ENCODE measurements around the gene RAB40A. TPM values are rescaled to one million over a fixed set of nuclear protein-coding genes. Genes with fewer than 3 reads are reported as not detected.

The RAB40A gene
- total RNA-seq, 1 donor from 2014 or later, result 1.5 TPM

DNA sequence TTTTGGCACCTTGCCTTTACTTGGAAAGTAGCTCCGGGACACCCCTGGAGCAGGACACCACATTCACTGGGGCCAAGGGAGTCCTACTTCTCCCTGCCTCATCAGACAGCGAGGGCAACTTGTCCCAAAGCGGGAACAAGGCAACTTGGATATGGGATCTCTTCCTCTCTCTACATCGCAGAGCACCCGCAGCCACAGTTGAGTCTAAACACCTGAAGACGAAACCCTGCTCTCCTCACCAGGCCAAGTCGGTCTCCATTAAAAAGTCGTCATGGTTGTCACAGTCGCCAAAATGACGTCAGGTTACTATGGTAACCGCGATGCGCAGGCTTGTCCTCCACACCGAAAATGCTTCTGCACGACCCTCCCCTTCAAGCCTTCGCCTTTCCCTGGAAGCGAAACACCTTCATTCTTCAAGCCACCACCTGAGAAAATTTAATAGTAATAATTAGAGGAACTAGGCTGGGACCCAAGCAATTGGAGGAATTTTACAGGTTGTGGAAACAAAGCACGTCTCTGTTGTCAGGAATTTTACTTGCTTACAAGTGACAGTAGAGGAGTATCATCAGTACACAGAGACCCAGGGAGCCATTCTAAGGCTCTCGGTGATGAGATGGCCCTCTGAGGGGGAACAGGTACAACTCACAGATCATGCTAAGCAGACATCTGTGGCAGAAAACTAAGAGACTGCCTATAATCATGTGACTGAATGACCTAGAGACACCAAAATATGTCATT, 35.6 kb upstream of the RAB40A start:
- H3K4me1 ChIP-seq, result no peaks in the 10 kb centered on the region

GRCh38 chrX:103552236-103552635, 32.9 kb upstream of the RAB40A start:
- H3K27me3 ChIP-seq, result no peaks in the 10 kb centered on the region
- DNase-seq (ENCODE audit: low spot score in 2 of 2), result no peak
- TF ChIP-seq, protein P1, sequence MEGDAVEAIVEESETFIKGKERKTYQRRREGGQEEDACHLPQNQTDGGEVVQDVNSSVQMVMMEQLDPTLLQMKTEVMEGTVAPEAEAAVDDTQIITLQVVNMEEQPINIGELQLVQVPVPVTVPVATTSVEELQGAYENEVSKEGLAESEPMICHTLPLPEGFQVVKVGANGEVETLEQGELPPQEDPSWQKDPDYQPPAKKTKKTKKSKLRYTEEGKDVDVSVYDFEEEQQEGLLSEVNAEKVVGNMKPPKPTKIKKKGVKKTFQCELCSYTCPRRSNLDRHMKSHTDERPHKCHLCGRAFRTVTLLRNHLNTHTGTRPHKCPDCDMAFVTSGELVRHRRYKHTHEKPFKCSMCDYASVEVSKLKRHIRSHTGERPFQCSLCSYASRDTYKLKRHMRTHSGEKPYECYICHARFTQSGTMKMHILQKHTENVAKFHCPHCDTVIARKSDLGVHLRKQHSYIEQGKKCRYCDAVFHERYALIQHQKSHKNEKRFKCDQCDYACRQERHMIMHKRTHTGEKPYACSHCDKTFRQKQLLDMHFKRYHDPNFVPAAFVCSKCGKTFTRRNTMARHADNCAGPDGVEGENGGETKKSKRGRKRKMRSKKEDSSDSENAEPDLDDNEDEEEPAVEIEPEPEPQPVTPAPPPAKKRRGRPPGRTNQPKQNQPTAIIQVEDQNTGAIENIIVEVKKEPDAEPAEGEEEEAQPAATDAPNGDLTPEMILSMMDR (IDR thresholded peaks at IDR 0.05), result no peak
- H3K4me1 ChIP-seq, result no peaks in the 10 kb centered on the region
- no peak overlapping the region for H3K27ac ChIP-seq
- no peaks in the 10 kb centered on the region for H3K9me3 ChIP-seq
- intact Hi-C loops (cut with DNase I), result no loop called here
- H3K4me3 ChIP-seq, result no peak overlapping the region
- no peaks in the 10 kb centered on the region for H3K36me3 ChIP-seq

More for the DNA sequence above, 35.6 kb upstream of the RAB40A start:
- Histone ChIP-seq H3K27ac (no peak overlapping the region), H3K36me3 (no peaks in the 10 kb centered on the region), H3K4me3 (peak overlapping the region; percentile 20 to 52), H3K9me3 (no peaks in the 10 kb centered on the region), H3K27me3 (no peaks in the 10 kb centered on the region)
- TF ChIP-seq, protein P1 (IDR thresholded peaks at IDR 0.05), result no peak
- intact Hi-C loops (cut with DNase I), result no loop called here
- DNase-seq (ENCODE audit: low spot score in 2 of 2), result no peak

DNA sequence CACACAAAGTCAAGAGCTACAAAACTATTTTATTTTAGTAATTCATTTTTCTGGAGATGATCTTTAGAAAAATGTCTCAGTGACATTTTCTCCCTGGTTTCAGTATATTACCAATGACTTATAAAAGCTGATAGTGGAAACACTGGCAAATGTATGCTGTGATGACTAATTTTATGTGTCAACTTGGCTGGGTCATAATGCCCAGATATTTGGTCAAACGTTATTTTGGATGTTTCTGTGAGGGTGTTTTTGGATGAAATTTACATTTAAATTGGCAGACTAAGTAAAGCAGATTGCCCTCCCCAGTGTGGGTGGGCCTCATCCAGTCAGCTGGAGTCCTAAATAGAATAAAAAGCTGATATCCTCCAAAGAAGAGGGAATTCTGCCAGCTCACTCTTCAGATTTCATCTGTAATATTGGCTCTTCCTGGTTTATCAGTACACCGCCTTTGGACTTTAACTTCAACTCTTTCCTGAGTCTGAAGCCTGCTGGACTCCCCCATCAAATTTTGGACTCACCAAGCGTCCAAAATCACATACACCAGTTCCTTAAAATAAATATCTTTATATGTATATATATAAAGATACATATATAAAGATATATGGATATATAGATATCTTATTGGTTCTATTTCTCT, 31.2 kb upstream of the RAB40A start:
- Histone ChIP-seq H3K27ac (no peak overlapping the region), H3K27me3 (no peaks in the 10 kb centered on the region), H3K4me1 (no peaks in the 10 kb centered on the region), H3K4me3 (no peak overlapping the region), H3K36me3 (no peaks in the 10 kb centered on the region), H3K9me3 (no peaks in the 10 kb centered on the region)
- DNase-seq (ENCODE audit: low spot score in 2 of 2), result no peak
- intact Hi-C loops (cut with DNase I), result no loop called here
- TF ChIP-seq, protein P1 (IDR thresholded peaks at IDR 0.05), result no peak

DNA sequence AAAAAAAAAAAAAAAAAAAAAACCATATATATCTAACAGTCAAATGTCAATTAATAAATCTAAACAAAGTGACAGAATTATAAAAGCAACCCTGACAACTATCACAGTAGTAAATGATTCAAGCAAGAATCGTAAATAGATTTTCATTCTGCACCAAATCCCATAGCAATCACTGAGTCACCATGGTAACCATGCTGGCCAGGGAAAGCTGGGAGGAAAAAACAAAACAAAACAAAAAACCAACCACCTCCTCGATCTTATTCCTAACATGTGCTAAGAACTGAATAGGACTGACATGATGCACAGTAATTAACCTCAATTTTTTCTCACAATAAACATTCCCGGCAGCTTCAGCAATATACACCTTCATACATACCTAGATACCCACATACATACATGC, 30.6 kb upstream of the RAB40A start:
- no peak for DNase-seq (ENCODE audit: low spot score in 2 of 2)
- Histone ChIP-seq H3K9me3 (no peaks in the 10 kb centered on the region), H3K36me3 (no peaks in the 10 kb centered on the region), H3K27me3 (no peaks in the 10 kb centered on the region), H3K4me3 (no peak overlapping the region), H3K27ac (no peak overlapping the region), H3K4me1 (no peaks in the 10 kb centered on the region)
- TF ChIP-seq, protein P1 (IDR thresholded peaks at IDR 0.05), result no peak
- intact Hi-C loops (cut with DNase I), result no loop called here

- Histone ChIP-seq H3K4me1 (peaks cover 0 to 14% of the 10 kb centered on the region in 2 donors), H3K9me3 (no peaks in the 10 kb centered on the region), H3K27ac (peak overlapping the region; percentile 72 to 80), H3K4me3 (no peak overlapping the region), H3K36me3 (no peaks in the 10 kb centered on the region), H3K27me3 (no peaks in the 10 kb centered on the region)
- DNase-seq (ENCODE audit: low spot score in 2 of 2), result no peak
- intact Hi-C loops (cut with DNase I), result no loop called here
- TF ChIP-seq, protein P1 (IDR thresholded peaks at IDR 0.05), result no peak
Observed at GRCh38 chrX:103540145-103540544, 20.9 kb upstream of the RAB40A start.
